ENCODE results near the gene LYPD6B.
"Not testable (repeated sequence)": the region's sequence is repeated elsewhere in the genome, so short reads cannot be mapped to it uniquely, and the experiment has no call there.

The LYPD6B gene

DNA sequence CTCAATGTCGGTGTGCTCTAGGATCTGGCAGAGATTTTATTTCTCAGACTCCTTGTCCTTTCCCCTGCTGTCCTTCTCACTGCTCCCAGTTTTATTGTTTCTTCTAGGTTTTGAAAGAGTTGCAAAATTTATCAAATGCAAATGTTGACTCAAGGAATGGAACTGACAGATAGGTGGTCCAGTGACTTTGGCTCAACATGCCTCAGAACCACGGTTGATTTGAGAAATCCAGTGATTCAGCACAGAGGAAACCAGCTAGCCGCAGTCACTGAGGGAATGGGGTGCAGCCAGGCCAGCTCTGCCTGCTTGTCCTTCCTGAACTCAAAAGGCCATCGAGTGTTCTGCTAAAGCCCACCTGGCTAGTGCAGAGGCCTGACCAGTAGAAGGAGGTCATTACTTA, 166.2 kb downstream of the LYPD6B start:
- DNase-seq (ENCODE audit: low spot score): no peak

DNA sequence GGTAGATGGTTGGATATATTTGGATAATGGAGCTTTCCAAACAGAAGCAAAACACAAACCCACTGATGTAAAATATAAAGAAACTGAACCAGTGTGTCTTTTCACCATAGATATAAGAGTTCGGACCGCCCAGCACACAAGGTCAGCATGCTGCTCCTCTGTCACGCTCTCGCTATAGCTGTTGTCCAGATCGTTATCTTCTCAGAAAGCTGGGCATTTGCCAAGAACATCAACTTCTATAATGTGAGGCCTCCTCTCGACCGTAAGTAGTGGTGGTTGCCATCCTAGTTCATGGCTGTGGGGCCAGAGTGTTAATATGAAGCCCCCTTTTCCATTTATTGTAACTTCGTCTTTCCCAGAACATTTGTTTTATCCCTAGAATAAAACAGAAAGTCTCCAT, 166.6 kb downstream of the LYPD6B start:
- no peak for DNase-seq (ENCODE audit: low spot score)

DNA sequence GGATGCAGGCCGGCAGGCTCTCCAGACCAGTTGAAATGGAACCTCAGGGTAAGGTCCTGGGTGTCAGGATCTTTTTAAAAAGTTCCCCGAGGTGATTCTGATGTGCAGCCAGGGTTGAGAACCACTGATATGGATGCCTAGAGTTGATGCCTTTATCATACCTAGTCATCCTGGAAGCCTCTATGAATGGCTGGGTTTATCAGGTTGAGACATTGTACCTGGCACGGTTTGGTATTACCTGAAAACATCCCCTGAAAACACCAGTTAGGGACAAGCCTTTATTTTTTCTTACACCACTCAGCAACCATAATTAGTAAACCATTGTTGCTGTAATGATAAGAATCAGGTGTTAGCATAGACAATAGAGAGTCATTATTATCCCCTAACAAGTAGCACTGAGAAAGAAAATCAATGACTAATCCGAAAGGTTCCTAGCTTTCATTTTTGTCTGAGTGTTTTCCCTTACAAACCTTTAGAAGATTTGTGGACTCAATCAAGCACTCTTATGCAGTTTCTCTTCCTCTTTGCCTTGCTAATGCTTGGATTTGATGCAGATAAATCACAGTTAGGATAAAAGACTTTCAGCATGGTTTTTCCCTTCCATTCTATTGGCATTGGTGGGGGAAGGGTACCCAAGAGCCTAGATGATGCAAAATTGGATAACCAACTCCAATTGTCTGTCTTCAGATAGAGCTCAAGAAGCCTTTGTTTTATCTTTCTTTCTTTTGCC, 175.4 kb downstream of the LYPD6B start:
- DNase-seq (ENCODE audit: low spot score): no peak

DNA sequence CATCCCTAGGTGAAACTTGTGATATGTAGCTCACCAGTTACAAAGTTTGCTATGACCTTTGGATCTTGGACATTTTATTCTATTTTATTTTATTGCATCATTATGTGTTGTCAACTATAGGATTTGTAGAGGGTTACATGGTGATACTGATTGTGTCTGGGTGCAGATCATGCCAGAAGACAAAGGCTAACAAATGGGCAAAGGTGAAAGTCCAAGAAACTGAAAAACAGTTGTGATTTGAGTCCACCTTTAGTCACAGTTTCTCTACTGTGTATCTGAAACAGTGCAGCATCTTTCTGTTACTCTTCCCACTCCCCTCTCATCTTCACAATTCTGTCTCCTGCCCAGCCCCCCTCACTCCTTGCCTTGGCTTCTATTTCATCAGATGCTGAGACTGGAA, 180.0 kb downstream of the LYPD6B start:
- no peak for DNase-seq (ENCODE audit: low spot score)

DNA sequence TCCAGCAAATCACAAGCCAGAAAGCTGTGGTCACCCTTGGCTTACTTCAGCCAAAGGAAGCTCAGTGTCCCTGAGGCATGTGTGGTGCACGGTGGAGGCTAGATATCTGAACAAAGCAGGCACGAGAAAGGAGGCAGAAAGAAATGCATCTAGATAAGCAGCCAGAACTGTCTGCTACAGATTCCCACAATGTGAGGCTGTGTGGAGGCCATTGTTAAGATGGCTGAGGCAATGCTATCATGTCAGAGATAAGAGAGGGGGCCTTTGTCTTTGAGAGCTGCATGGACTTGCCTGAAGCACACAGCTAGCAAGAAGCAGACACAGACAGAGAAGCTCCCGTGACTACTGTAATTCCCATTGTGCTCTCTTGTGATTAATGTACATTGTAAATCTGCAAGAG, 181.4 kb downstream of the LYPD6B start:
- DNase-seq (ENCODE audit: low spot score): no peak

DNA sequence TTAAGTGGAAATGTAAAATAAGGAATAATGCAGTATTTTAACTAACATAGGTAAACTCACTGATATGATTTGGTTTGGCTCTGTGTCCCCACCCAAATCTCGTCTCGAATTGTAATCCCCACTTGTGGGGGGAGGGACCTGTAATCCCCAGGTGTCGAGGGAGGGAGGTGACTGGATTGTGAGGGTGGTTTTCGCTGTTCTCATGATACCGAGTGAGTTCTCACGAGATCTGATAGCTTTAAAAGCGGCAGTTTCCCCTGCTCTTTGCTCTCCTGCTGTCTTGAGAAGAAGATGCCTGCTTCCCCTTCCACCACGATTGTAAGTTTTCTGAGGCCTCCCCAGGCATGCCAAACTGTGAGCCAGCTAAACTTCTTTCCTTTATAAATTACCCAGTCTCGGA, 182.5 kb downstream of the LYPD6B start:
- no peak for DNase-seq (ENCODE audit: low spot score)

DNA sequence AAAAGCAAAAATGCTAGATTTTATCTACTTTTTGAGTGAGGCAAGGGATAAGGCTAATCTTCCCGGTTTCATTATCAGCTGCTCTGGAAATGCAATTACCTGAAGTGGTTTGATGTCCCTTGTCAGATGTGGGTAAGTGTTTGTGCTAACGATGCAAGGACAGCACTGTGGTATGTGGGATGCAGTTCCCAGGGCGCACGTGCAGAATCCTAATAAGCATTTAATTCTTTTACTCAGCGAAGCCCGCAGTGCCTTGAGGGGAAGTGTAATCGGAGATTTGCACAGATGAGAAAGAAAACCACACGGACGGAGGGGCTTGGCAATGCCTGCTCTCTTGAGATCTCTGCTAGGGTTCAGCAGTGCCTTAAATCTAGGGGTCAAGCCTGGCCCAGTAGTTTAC, 183.4 kb downstream of the LYPD6B start:
- no peak for DNase-seq (ENCODE audit: low spot score)

DNA sequence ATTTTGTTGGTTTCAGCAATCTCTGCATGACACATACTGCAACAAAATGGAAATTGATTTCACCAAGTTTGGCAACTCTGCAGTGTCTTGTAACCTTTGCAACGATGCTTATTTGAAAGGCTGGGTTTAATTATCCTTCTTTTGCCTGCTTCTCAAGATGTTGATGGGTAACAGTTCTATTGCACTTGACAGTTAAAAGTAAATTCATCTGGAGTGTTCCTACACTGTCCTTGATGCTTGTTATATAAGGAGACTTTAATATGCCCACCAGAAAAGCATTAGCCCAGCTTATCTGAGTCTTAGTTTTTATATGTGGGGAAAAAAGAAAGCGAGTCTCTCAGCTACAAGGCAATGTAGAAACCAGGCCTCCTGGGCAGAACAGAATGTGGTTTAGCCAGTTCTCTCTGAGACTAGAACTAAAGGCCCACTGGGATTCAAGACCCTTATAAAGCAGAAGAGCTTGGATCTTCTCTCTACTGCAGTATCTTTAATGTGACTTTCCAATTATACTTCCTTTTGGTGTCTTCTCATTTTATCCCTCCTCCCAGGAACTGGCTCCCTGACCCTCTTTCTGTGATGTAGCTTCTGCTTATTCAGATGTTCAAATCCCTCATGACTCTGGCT, 185.1 kb downstream of the LYPD6B start:
- DNase-seq (ENCODE audit: low spot score): no peak

DNA sequence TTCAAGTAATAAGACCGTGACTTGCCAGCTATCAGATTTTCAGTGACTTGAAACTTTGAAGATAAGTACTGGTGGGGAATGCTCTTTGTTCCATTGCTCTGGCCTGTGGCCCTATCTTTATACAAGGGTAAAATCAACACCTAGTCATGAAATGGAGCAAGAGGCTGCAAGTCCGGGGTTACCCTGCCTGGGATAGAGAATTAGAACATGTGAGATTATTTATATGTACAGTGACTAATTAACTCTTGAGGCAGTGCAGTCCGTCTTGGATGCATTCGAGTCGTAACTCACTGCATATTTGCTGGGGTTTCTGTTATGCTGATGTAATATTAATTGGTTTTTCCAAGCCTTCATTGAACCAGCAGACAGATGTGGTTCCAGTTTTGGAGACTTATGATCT, 186.0 kb downstream of the LYPD6B start:
- no peak for DNase-seq (ENCODE audit: low spot score)

DNA sequence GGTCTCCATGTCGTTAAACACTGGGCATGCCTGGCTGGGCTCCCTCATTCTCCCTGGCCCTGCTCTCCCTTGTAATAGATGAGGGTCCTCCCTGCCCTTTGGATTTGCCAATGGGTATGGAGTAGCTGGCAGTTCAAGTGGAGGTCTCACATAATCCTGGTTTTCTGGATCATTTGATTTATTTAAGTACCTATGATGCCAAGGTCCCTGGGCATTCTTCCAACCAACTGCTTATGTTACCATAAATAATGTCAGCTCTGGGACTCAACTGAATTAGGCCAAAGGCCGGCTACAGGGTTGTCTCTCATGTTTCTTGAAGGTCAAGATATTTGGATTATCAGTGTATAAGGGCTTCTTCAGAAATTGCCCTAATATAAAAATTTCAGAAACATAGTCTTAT, 186.9 kb downstream of the LYPD6B start:
- DNase-seq (ENCODE audit: low spot score): no peak

DNA sequence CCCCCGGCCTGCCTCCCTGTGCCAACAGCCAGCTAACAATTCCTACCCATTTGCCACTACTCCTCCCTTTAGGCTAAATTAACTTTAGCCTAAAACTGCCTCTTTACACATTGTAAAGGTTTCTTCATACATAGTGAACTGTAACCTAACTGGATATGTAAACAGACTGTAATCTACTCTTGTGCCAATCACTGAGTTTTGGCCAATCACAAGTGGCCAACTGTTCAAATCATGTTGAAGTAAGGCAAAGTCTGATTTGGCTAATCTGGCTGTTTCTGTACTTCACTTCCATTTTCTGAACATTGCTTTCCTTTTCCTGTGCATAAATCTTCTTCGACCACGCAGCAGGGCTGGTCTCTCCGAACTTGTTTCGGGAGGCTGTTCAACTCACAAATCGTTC, 188.3 kb downstream of the LYPD6B start:
- DNase-seq (ENCODE audit: low spot score): no peak

DNA sequence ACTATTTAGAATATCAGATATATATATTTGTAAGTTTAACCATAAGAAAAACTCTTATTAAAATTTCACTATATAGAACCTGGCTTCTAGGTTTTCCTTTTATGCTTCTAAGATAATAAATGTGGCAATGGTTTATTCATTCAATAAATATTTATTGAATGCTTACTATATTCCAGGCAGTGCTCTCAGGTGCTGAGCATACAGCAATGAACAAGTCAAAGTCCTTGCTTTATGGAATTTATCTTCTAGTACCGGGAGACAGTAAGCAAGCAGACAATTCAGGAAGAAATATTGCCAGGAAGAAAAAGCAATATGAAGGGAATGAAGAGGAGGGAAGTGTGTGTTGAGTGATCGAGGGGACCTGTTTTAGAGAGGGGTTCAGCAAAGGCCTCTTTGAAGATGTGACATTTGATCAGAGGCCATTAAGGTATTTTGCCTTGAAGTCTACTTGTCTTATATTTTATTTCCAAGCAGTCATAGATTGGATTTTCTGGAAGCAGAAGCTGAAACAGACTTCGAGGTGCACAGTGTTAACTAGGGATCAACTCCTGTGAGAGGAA, 197.4 kb downstream of the LYPD6B start:
- DNase-seq (ENCODE audit: low spot score): no peak

DNA sequence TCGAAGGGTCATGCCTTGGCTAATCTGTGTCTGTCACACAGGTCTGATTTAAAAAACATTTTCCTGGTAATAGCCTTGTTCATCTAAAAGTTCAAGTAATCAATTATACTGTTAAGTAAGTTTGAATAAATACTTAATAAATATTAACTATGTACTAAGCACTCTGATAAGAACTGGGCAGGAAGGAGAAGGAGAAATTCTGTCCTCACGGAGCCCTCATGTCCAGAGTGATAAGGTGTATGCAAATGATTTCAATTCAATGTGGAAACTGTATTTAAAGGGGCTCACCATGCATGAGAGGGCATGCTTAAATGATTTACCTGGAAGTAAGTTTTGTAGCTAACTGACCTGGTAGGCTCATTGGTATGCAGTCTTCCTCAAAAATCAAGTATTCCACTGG, 197.9 kb downstream of the LYPD6B start:
- DNase-seq (ENCODE audit: low spot score): no peak

DNA sequence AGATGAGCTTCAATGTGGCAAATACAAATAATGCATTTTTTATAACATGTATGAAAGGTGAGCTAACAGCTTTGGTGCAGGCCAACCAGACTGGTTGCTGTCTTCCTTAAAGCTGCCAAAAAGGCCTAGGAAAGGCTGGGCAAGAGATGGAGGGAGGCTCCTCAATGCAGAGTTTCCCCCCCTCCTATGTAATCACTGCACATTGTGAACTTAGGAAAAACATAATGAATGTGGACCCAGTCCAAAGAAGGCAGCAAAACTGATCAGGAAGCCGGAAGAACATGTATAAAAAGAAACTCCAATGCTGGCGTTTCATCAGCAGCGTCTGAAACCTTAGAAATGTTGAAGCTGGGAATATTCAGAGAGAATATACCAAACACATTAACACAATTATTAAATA, 207.7 kb downstream of the LYPD6B start:
- no peak for DNase-seq (ENCODE audit: low spot score)

DNA sequence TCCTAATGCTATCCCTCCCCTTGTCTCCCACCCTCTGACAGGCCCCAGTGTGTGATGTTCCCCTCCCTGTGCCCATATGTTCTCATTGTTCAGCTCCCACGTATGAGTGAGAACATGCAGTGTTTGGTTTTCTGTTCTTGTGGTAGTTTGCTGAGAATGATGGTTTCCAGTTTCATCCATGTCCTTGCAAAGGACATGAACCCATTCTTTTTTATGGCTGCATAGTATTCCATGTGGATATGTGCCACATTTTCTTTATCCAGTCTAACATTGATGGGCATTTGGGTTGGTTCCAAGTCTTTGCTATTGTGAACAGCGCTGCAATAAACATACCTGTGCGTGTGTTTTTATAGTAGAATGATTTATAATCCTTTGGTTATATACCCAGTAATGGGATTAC, 212.9 kb downstream of the LYPD6B start:
- DNase-seq (ENCODE audit: low spot score): not testable (repeated sequence)

DNA sequence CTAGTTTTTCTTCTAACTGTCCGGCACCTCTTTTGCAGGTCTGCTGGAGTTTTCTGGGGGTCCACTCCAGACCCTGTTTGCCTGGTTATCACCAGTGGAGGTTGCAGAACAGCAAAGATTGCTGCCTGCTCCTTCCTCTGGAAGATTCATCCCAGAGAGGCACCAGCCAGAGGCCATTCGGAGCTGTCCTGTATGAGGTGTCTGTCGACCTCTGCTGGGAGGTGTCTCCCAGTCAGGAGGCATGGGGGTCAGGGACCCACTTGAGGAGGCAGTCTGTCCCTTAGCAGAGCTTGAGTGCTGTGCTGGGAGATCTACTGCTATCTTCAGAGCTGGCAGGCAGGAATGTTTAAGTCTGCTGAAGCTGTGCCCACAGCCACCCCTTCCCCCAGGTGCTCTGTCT, 218.4 kb downstream of the LYPD6B start:
- not testable (repeated sequence) for DNase-seq (ENCODE audit: low spot score)

DNA sequence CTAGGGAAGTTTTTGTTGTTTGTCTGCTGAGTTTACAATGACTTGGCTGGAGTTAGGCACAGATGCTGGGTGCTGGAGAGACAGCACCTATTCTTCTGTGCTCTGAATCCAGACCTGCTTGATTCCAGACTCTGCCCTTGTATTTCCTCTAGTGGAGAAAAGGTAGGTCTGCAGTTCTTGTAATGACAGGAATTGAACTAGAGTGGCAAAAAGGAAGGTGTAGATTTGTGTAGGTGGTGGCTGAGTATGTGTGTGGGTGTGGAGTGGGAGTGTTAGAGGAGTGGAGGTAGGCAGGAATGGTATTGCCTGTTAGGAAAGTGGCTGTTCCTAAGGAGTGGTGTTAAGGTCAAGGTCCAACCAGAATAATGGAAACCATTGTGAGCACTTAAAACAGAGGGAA, 220.0 kb downstream of the LYPD6B start:
- no peak for DNase-seq (ENCODE audit: low spot score)

DNA sequence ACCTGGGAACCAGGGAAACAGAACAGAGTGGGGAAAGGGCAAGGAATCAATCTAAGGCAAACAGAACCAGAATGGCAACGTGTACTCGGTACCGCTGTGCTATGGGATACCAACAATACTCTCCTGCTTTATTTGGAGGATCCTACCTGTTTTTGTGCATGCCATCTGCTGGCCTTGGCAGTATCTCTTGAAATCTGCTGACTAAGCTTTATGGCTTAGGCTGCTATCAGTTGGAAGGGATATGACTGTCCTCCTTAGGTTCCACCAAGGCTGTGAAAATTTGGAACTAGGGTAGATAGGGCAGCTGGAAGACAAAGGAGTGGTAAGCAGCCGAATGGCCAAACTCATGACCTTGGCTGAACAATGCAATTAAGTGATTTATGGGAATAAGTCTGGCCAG, 220.6 kb downstream of the LYPD6B start:
- no peak for DNase-seq (ENCODE audit: low spot score)

DNA sequence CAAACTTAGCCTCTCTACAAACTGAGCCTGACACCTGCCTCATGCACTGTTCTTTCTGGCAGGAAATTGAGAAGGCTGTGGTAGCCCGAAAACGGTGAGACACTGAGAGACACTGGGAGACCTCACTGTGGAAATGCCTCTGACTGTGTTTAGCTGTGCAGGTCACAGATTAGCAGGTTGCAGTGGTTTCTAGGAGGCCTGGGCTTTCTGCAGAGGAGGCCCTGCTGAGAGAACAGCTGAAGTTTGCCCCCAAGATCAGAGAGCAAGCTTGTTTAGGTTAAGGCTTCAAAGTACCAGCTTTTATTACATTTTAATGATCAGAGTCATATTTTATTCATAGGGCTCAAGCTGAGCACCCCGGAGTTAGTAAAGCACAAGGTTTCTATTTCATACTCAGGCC, 223.2 kb downstream of the LYPD6B start:
- no peak for DNase-seq (ENCODE audit: low spot score)
